HL-60 (cell line): ENCODE measurements around the gene GFI1B.

ENCODE experiments used
- CTCF ChIP-seq: IDR thresholded peaks from one replicate; pipeline ENCODE4 v1.5.1; 2011; ENCODE audit warnings: low read length, control low read depth, inconsistent platforms; ENCODE audit not compliant: insufficient read depth
- GABPA ChIP-seq: IDR thresholded peaks from 2 replicates; pipeline ENCODE4 v1.6.1; 2012; ENCODE audit warnings: low read depth
- POLR2AphosphoS5 ChIP-seq: IDR thresholded peaks from 2 replicates; pipeline ENCODE4 v1.6.1; 2012; ENCODE audit warnings: low read depth
- REST ChIP-seq: IDR thresholded peaks from 2 replicates; pipeline ENCODE4 v1.6.1; 2012; ENCODE audit warnings: low read depth; ENCODE audit not compliant: insufficient replicate concordance
- SPI1 ChIP-seq: IDR thresholded peaks from 2 replicates; pipeline ENCODE4 v1.6.1; 2012; ENCODE audit warnings: low read depth, mild to moderate bottlenecking, borderline replicate concordance

- TF ChIP-seq CTCF = no peak
- TF ChIP-seq REST = no peak
- no peak for TF ChIP-seq POLR2AphosphoS5
- TF ChIP-seq GABPA = no peak
- no peak for TF ChIP-seq SPI1
Observed at GRCh38 chr9:132955123-132955522, 23.4 kb upstream of the GFI1B start.
